Endothelial cell of umbilical vein (primary cell): ENCODE results near the gene LIPE. TPM values are rescaled to one million over a fixed set of nuclear protein-coding genes. Genes with fewer than 3 reads are reported as not detected.

Source experiments
- BruUV-seq: library from RNA; stranded (reverse); fragments of 400-500 nt; replicated peaks from 2 replicates; lab custom pipeline; 2021; lab: Mats Ljungman, UMichigan
- CTCF ChIA-PET: fragments of 300-600, 350-600 bp; sonication (Branson Sonifier 250); formaldehyde crosslinking; loops from one replicate; lab custom pipeline; 2021; ENCODE audit warnings: antibody characterized with exemption, inconsistent platforms; lab: Charles Lee
- POLR2A ChIA-PET: fragments of 300-600, 350-600 bp; sonication (Branson Sonifier 250); formaldehyde crosslinking; loops from one replicate; lab custom pipeline; 2021; ENCODE audit warnings: antibody characterized with exemption, inconsistent platforms; lab: Charles Lee
- DNase-seq: peaks from one replicate; pipeline ENCODE4 v3.0.0-alpha.2; 2011; ENCODE audit warnings: low read depth, low spot score
- FAIRE-seq: peaks from 2 replicates; lab custom pipeline; 2011; peaks lifted over from hg19 to GRCh38; lab: Jason Lieb, UNC
- H2AFZ ChIP-seq: 2 replicates; pipeline ENCODE4 v1.6.0; 2012; ENCODE audit warnings: low read depth, low read length, control low read depth, inconsistent platforms
- H3K27ac ChIP-seq: 2 replicates; pipeline ENCODE4 v1.5.1; 2011; ENCODE audit warnings: low read depth, mild to moderate bottlenecking, control low read depth, low read length, moderate library complexity; ENCODE audit not compliant: insufficient read depth
- H3K27me3 ChIP-seq, 2 experiments: 2 replicates each; pipeline versions ENCODE4 v1.6.0 to v1.6.1; 2011; ENCODE audit warnings: low read length in 2 of 2, mixed read lengths in 1 of 2; ENCODE audit not compliant: control insufficient read depth in 2 of 2, insufficient read depth in 2 of 2
- H3K36me3 ChIP-seq, 2 experiments: 2 replicates in 1 of 2; 3 replicates in 1 of 2; pipeline ENCODE4 v1.5.1; 2011; ENCODE audit warnings: low read length in 2 of 2, mild to moderate bottlenecking in 1 of 2, moderate library complexity in 1 of 2; ENCODE audit not compliant: control insufficient read depth in 2 of 2, insufficient read depth in 2 of 2; ENCODE audit errors: extremely low read depth in 1 of 2
- H3K4me1 ChIP-seq: 3 replicates; pipeline ENCODE4 v1.5.1; 2011; ENCODE audit warnings: mild to moderate bottlenecking, low read length; ENCODE audit not compliant: control insufficient read depth, insufficient read depth; ENCODE audit errors: extremely low read depth
- H3K4me2 ChIP-seq: 2 replicates; pipeline ENCODE4 v1.6.1; 2011; ENCODE audit warnings: low read length, control low read depth, mixed read lengths; ENCODE audit not compliant: insufficient read depth
- H3K4me3 ChIP-seq, 3 experiments: fragments of 200-600 bp in 1 of 3; sonication (generic), shearing (Covaris generic) in 1 of 3; replicated peaks in 1 of 3; 2 replicates each; pipeline ENCODE4 v1.5.1; 2011 to 2016; ENCODE audit warnings: control low read depth in 3 of 3, low read length in 3 of 3, mild to moderate bottlenecking in 2 of 3, inconsistent platforms in 1 of 3, low read depth in 1 of 3, moderate library complexity in 1 of 3; ENCODE audit not compliant: insufficient read depth in 1 of 3
- H3K79me2 ChIP-seq: 2 replicates; pipeline ENCODE4 v1.6.0; 2012; ENCODE audit warnings: low read length, inconsistent platforms; ENCODE audit not compliant: control insufficient read depth, insufficient read depth
- H3K9ac ChIP-seq: replicated peaks from 2 replicates; pipeline ENCODE3; 2011; ENCODE audit warnings: low read length, control low read depth; ENCODE audit not compliant: insufficient read depth; ENCODE audit errors: extremely low read depth
- H3K9me1 ChIP-seq: replicated peaks from 3 replicates; pipeline ENCODE4 v1.6.0; 2011; ENCODE audit warnings: mild to moderate bottlenecking, low read length; ENCODE audit not compliant: control insufficient read depth, insufficient read depth; ENCODE audit errors: extremely low read depth
- H3K9me3 ChIP-seq: replicated peaks from 2 replicates; pipeline ENCODE4 v1.5.1; 2012; ENCODE audit warnings: low read length, inconsistent platforms; ENCODE audit not compliant: control insufficient read depth, insufficient read depth
- H4K20me1 ChIP-seq: replicated peaks from 2 replicates; pipeline ENCODE3; 2011; ENCODE audit warnings: mild to moderate bottlenecking, low read length; ENCODE audit not compliant: control insufficient read depth, insufficient read depth; ENCODE audit errors: extremely low read depth
- CTCF ChIP-seq, 2 donors: IDR thresholded peaks; 1 replicate in 1 of 2; 2 replicates in 1 of 2; pipeline ENCODE4 v1.5.1; 2011; ENCODE audit warnings: low read length in 2 of 2, mild to moderate bottlenecking in 2 of 2, moderate library complexity in 2 of 2, control low read depth in 1 of 2, inconsistent platforms in 1 of 2, low read depth in 1 of 2; ENCODE audit not compliant: insufficient read depth in 1 of 2; ENCODE audit errors: extremely low read depth in 1 of 2
- EZH2 ChIP-seq: IDR thresholded peaks from 2 replicates; pipeline ENCODE4 v1.6.1; 2012; ENCODE audit warnings: borderline replicate concordance, low read depth, mild to moderate bottlenecking, moderate library complexity, low read length, inconsistent platforms; ENCODE audit not compliant: severe bottlenecking
- FOS ChIP-seq: IDR thresholded peaks from 2 replicates; pipeline ENCODE4 v1.6.1; 2011; ENCODE audit warnings: mild to moderate bottlenecking, low read length, moderate library complexity, borderline replicate concordance; ENCODE audit not compliant: insufficient read depth
- GATA2 ChIP-seq: IDR thresholded peaks from 2 replicates; pipeline ENCODE4 v1.7.0; 2011; ENCODE audit warnings: low read depth, mild to moderate bottlenecking, moderate library complexity, mixed read lengths, low read length; ENCODE audit not compliant: insufficient read length, insufficient read depth
- JUN ChIP-seq: IDR thresholded peaks from 2 replicates; pipeline ENCODE4 v1.6.1; 2011; ENCODE audit warnings: borderline replicate concordance, low read depth; ENCODE audit not compliant: insufficient read length, insufficient read depth
- MYC ChIP-seq: IDR thresholded peaks from one replicate; pipeline ENCODE4 v1.6.1; 2011; ENCODE audit warnings: mild to moderate bottlenecking, low read depth, low read length
- POLR2AphosphoS5 ChIP-seq: IDR thresholded peaks from 2 replicates; pipeline ENCODE4 v1.6.1; 2012; ENCODE audit warnings: low read depth, mild to moderate bottlenecking, control low read depth, low read length, moderate library complexity; ENCODE audit not compliant: insufficient read depth
- dilution Hi-C: fragments of 300-500 bp; cut with MboI; formaldehyde crosslinking; loops from one replicate; pipeline ENCODE4 v1.15.0; 2019; ENCODE audit warnings: low sequenced_read_pairs; ENCODE audit not compliant: extremely low pct_ligation_motif_present
- intact Hi-C: fragments of 100-400 bp; cut with micrococcal nuclease; formaldehyde crosslinking; loops from one replicate; pipeline ENCODE4 v1.10.0; 2022
- polyA plus RNA-seq, 4 experiments: library from polyadenylated mRNA; depleted of rRNA in 3 of 4; stranded (reverse) in 3 of 4; unstranded in 1 of 4; fragments of >200 nt; gene quantifications; 2 replicates each; pipeline versions ENCODE4 v1.2.1 to v1.2.3, GENCODE V29; 2011 to 2012; ENCODE audit warnings: missing spikeins in 1 of 4
- total RNA-seq: library from RNA; stranded (reverse); gene quantifications from 2 replicates; pipeline ENCODE4 v1.2.3, GENCODE V29; 2021
- TF ChIP-seq, protein P1 (sequence below): IDR thresholded peaks from 2 replicates; pipeline ENCODE4 v1.6.1; 2011; ENCODE audit not compliant: insufficient read depth, insufficient read length

The LIPE gene
- total and polyA plus RNA-seq, 2 donors (not counting 3 experiments of a cell fraction or from before 2014, with no cell fraction given), result 3.8 to 13.5 TPM

DNA sequence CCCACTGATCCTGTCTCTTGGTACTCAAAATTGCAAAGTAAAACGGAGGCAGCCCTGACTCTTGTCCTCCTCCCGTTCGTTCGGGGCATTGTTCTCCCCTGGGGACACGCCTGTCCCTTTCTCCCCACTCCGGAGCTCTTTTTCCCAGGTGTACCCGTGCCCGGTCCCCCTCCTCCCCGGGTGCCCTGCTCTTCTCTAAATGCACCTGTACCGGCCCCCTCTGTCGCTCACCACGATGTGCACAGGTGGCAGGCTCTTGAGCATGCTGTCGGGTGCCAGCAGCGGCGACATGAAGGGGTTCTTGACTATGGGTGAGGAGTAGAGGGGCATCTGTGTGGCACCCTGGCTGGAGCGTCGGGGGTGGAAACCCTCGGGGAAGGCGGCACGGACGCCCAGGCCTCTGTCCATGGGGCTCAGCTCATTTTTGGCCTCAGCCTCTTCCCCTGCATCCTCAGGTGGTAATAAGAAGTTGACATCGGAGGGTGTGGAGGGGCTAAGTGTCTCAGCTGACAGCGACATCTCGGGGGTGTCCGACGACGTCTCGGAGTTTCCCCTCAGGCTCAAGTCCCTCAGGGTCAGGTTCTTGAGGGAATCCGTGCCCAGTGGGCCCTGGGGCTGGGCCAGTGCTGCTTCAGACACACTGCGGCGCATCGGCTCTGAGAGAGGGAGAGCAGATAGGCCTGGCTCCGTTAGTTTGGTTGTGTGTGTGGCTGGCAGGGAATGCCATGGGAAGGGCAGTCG, 24.6 kb downstream of the LIPE start:
- Histone ChIP-seq H3K9me1 (no peaks in the 10 kb centered on the region), H3K4me3 (peak overlapping the region in 1 of 3 experiments; percentile 46), H3K4me1 (peaks cover 5% of the 10 kb centered on the region), H3K4me2 (peak overlapping the region; percentile 16), H3K9ac (no peak overlapping the region), H3K79me2 (peaks cover 5% of the 10 kb centered on the region), H3K9me3 (no peaks in the 10 kb centered on the region), H3K36me3 (no peaks in the 10 kb centered on the region), H3K27me3 (no peaks in the 10 kb centered on the region), H4K20me1 (no peaks in the 10 kb centered on the region), H2AFZ (no peak overlapping the region), H3K27ac (no peak overlapping the region)
- no TSS peak for BruUV-seq
- intact Hi-C loops (no loop called here), dilution Hi-C loops (no loop called here)
- DNase-seq, result no peak
- no peak for FAIRE-seq
- ChIA-PET POLR2A (no interaction called here), CTCF (interaction anchor here (0.6 to 2.6 kb wide), 10 partner anchors 10 to 294 kb away, joined by 3 to 19 read pairs (median 4); no protein-coding TSS in a partner anchor)
- TF ChIP-seq JUN, result no peak
- no peak for TF ChIP-seq CTCF (IDR thresholded peaks at IDR 0.05; ENCODE audit: extremely low read depth in 1 of 2, insufficient read depth in 1 of 2, low read depth in 1 of 2, low read length in 2 of 2)
- no peak for TF ChIP-seq GATA2
- no peak for TF ChIP-seq MYC
- TF ChIP-seq, protein P1, sequence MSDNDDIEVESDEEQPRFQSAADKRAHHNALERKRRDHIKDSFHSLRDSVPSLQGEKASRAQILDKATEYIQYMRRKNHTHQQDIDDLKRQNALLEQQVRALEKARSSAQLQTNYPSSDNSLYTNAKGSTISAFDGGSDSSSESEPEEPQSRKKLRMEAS, result no peak
- TF ChIP-seq EZH2, result no peak
- no peak for TF ChIP-seq POLR2AphosphoS5
- TF ChIP-seq FOS, result no peak
